GM10847 (cell line): ENCODE data around the gene KRTAP10-10.
"Not testable (repeated sequence)": the region's sequence is repeated elsewhere in the genome, so short reads cannot be mapped to it uniquely, and the experiment has no call there.

Experiments
- POLR2A ChIP-seq: IDR thresholded peaks from 2 replicates; pipeline ENCODE4 v1.6.1; 2011; ENCODE audit not compliant: insufficient read length; ENCODE audit errors: extremely low read depth

Gene KRTAP10-10

DNA sequence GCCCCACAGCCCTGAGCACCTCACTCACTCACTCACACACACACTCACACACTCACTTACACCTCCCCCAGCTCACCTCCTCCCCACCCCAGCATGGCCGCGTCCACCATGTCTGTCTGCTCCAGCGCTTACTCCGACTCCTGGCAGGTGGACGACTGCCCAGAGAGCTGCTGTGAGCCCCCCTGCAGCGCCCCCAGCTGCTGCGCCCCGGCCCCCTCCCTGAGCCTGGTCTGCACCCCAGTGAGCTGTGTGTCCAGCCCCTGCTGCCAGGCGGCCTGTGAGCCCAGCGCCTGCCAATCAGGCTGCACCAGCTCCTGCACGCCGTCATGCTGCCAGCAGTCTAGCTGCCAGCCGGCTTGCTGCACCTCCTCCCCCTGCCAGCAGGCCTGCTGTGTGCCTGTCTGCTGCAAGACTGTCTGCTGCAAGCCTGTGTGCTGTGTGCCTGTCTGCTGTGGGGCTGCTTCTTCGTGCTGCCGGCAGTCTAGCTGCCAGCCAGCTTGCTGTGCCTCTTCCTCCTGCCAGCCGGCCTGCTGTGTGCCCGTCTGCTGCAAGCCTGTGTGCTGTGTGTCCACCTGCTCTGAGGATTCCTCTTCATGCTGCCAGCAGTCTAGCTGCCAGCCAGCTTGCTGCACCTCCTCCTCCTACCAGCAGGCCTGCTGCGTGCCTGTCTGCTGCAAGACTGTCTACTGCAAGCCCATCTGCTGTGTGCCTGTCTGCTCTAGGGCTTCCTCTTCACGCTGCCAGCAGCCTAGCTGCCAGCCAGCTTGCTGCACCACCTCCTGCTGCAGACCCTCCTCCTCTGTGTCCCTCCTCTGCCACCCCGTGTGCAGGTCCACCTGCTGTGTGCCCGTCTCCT lies 9.4 kb downstream of the KRTAP10-10 start, which contains the start of gene KRTAP10-11:
KRTAP10-11 (plus strand) TSS at position 49 of the 856 bp plus-strand sequence; CDS start at position 94, 45 bp downstream.
- not testable (repeated sequence) for TF ChIP-seq POLR2A

DNA sequence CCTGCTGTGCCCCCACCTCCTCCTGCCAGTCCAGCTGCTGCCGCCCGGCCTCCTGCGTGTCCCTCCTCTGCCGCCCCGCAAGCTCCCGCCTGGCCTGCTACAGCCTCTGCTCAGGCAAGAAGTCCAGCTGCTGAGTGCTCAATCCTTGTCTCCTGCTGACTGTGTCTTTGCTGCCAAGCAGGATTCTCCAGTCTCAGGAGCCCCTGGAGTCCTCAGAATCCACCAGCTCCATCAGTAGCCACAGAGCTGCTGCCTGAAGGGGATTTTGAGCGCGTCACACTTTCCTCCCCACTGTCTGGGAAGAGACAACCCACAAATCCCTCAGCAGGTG lies 10.0 kb downstream of the KRTAP10-10 start:
- TF ChIP-seq POLR2A = no peak

DNA sequence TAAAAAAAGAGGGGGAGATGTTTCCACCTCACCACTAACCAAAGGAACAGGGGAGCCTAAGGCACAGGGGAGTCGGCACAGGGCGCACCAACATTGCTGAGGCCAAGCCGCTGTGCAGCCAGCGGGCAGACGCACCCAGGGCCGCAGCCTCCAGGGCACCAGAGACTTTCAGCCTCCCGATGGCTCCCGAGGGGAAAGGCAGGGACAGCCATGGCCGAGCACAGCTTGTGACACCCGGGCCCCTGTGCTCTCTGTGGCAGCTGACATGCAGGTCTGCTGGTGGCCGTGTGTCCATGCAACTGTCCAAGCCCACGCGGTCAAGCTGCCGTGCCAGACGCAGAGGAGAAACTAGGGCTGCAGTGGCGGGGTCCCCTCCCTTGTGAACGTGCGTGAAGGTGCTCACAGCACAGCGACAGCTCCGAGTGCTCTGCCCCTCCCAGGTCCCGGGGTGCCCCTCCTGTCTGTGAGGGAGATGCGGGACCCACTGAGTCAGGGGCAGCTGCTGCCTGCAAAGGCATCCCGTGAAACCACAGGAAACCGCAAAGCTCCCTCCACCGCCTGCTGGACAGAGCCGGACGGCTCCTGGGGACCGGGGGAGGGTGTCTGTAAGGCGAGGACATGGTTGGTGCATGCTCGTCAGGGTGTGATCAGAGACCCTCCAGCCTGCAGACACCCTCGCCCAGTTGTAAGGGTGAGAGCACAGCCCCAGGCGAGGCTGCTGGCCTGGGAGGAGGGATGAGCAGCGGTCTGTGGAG lies 11.6 kb downstream of the KRTAP10-10 start:
- no peak for TF ChIP-seq POLR2A

DNA sequence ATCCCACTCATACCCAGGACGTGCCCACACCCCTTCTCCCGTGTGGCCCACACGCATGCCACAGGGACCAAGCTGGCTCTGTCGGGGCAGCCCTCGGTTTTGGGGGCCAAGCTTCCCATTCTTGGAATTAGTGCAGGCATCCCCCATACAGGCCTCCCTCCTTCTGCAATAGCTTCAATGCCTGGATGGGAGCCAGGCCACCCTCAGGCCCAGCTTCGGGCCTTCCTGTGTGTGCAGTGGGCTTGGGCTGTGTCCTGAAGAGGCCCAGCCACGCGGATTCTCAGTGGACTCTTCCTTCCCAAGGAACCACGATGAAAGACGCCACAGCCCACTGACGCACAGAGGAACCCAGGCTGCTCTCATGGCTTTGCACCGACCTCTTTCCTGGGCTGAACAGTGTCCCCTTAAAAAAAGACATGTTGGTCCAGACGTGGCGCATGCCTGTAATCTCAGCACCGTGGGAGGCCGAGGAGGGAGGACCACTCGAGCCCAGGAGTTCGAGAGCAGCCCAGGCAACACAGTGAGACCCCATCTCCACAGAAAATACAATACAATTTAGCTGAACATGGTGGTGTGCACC lies 12.5 kb downstream of the KRTAP10-10 start:
- no peak for TF ChIP-seq POLR2A

DNA sequence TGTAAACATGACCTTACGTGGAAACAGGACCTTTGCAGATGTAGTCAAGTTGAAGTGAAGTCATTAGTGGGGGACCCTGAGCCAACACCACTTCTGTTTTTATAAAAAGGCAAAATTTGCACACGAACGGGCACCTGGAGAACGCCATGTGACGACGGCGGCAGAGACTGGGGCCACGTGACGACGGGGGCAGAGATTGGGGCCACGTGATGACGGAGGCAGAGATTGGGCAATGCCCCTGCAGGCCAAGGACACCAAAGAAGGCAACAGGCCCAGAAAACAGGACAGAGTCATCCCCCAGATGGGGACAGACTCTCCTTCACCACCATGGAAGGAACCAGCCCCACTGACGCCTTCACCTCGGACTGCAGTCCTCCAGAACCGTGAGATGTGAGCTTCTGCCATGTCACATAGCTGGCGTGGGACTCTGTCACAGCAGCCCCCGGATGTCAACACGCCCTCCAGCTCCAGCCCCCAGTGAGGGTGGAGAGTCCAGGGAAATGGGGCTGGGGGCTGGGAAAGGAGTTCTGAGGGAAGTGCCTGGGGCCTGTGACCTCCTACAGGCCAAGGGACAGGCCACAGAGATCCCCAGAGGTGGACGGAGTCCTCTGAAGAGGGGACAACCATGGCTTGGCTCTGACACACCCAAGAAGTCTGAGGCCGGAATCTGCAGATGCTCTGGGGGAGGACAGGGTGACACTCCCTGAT lies 13.3 kb downstream of the KRTAP10-10 start:
- no peak for TF ChIP-seq POLR2A

DNA sequence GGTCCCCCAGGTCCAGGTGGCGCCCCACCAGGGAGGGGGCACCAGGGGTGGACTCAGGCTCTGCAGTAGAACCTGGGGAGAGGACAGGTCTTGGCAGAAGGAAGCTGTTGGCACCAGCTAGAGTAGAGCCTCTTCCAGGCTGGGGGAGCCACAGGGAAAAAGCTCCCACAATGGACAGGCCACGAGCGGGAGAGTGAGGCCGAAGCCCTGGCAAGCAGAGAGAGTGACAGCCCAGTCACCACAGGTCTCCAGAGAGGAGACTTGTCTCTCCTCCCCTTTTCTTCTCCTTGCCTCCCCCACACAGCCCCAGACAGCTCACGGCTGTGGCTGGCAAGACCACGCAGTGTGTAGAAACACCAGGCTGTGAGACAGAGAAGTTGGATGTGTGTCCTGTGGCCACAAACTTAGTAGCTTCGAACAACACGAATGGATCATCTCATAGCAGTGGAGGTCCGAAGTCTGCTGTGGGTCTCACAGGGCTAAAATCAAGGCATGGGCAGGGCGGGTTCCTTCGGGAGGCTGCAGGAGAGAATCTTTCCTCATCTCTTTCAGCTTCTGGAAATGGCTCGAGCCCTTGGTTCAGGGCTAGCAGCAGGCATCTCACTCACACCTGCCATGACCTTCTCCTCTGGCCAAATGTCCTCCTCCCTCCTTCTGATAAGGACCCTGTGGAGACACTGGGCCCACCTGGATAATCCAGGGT lies 14.0 kb downstream of the KRTAP10-10 start:
- TF ChIP-seq POLR2A = no peak

DNA sequence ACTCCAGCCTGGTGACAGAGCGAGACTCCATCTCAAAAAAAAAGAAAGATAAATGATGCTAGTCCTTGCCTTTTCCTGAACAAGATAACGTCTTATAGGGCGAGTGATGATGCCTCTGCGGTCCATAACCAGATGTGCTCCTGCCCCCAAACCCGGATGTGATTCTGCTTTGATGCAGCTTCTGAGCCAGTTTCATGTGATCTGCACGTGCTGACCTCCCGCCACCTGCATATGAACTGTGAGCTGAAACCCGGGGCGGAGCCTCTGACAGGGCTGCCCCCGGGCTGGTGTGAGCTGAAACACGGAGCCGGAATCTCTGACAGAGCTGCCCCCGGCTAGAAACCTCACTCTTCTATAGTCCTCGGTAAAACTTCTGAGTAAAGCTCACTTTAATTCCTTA lies 16.0 kb downstream of the KRTAP10-10 start:
- TF ChIP-seq POLR2A = no peak

DNA sequence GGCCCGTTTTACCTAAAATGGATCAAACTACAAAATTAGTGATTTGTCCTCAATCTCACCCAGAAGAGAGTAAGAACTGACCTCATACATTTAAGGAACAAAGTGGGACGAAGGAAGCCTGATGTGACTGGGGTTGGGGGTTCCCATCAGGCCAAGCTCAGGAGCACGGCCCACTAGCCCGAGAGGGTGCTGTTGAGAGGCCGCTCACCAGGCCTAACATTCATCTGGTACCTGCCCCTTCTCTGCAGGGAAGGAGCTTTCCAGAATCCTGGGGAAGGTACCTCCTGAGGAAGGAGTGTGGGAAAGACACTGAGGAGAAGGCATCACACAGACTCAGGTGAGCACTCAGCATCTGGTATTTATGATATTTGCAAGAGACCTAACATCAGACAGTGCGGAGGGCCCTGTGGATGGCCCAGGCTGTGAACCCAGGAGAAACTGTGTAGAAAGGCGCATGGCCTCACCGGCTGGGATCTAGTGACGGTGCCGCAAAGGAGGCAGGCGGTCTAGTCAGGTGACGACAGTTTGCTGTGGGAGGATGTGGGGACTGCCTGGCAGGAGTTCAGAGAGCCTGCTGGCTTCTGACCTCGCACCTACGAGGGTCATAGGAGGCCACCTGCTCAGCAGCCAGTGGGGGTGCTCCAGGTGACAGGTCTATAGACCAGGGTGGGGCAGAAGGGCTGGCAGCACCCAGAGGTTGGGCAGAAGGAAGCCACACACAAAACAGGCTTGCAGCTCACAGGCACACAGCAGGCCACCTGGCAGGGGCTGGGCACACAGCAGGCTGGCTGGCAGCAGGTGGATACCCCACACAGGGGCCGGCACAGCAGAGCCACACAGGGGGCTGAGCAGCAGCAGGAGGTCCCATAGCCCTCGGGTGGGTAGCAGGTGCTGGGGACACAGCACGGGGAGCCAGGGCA lies 16.8 kb downstream of the KRTAP10-10 start:
- no peak for TF ChIP-seq POLR2A

DNA sequence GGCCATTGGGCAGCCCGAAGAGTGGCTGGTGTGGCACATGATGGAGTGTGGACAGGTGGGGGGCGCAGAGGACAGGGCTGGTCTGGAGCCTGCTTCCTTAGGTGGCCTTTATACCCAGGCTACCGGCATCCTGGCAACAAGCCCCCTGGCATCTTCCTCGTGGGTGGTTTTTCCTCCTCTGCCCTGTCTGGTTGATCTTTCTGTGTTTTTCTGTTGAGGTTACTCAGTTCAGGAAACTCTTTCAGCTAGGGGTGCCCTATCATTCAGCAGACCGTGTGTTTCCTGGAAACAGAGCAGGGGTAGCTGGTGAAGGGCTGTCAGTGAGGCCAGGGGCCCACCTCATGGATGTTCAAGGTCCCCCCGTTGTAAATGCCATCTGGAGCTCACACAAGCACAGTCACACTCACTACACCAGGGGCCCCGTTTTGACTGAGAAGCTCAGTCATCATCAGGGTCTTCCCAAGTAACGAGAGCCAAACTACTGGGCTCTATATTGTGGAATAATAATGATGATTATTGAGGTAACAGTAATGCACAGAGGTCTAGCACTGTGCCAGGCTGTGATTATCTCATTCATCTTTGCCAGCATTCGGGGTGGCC lies 17.5 kb downstream of the KRTAP10-10 start, which contains the start of gene KRTAP12-4:
KRTAP12-4 (minus strand) TSS at position 84 of the 600 bp plus-strand sequence; CDS start at position 39, 45 bp downstream.
- no peak for TF ChIP-seq POLR2A

DNA sequence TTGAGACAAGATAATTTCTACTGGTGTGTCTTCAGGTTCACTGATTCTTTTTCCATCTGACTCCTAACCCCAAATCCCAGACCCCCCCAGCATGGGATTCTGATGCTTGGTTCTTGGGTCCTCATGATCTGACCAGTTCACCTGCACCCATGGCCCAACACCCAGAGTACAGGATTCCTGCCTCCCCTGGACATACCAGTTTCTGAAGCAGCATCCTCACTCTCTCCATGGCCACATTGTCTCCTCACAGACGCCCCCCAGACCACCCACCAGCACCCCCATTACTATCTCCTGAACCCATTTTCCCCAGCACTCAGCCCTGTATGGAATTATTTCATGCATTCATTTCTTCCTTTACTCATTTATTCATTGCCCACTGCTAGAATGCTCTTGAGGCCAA lies 19.7 kb downstream of the KRTAP10-10 start:
- TF ChIP-seq POLR2A = no peak

DNA sequence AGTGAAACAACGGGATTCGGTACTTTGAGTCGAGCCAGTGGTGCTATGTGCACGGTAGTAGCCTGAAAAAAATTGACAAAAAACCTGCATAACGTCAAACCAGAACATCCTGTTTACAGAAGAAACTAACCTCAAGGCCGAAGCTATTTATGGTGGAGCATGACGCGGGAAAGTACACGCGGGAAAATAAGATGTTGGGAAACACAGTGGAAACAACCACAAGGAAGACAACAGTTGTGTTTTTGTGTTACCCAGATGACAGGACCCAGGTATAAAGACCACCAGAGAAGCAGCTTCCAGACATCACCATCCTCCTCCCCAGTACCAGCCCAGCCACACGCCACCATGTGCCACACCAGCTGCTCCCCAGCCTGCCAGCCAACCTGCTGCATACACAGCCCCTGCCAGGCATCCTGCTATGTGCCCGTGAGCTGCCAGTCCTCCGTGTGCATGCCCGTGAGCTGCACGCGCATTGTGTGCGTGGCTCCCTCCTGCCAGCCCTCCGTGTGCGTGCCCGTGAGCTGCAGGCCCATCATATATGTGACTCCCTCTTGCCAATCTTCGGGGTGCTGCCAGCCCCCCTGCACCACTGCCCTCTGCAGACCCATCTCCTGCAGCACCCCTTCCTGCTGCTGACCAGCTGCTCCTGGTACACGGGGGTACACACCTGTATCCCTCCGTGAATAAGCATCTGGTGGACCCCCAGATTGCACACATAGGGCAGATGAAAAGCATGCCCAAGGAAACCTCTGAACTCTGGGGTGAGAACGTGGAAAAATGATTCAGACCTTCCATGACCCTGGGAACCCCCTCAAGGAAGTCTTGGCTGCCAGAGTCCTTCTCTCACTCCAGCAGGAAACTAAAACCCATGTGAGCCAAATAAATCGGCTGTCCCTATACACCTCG lies 20.7 kb downstream of the KRTAP10-10 start, which contains the start of gene KRTAP12-3:
KRTAP12-3 (plus strand) TSS at position 298 of the 906 bp plus-strand sequence; CDS start at position 346, 48 bp downstream.
- TF ChIP-seq POLR2A = no peak

DNA sequence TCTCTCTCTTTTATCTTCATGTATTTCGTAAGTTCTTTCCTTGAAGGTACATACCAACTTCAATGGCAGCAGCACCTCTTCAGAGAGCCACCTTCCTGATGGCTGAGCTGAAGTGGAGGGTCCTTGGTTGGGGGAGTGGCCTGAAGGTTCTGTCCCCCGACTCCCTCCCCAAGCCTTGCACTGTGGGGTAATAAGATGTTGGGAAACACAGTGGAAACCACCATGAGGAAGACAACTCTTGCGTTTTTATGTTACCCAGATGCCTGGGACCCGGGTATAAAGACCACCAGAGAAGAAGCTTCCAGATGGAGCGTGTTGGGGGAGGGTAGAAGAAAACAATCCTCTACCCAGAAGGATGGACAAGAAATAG lies 21.4 kb downstream of the KRTAP10-10 start:
- TF ChIP-seq POLR2A = no peak
